DMS153 treated with DMSO at 0.1 percent for 48 hours (cell line): ENCODE results near the gene ATAT1.

Experiments used
- DNase-seq: peaks from one replicate; lab custom pipeline; 2025; ENCODE audit not compliant: unreplicated experiment; lab: John Stamatoyannopoulos, UW

ATAT1 gene

DNA sequence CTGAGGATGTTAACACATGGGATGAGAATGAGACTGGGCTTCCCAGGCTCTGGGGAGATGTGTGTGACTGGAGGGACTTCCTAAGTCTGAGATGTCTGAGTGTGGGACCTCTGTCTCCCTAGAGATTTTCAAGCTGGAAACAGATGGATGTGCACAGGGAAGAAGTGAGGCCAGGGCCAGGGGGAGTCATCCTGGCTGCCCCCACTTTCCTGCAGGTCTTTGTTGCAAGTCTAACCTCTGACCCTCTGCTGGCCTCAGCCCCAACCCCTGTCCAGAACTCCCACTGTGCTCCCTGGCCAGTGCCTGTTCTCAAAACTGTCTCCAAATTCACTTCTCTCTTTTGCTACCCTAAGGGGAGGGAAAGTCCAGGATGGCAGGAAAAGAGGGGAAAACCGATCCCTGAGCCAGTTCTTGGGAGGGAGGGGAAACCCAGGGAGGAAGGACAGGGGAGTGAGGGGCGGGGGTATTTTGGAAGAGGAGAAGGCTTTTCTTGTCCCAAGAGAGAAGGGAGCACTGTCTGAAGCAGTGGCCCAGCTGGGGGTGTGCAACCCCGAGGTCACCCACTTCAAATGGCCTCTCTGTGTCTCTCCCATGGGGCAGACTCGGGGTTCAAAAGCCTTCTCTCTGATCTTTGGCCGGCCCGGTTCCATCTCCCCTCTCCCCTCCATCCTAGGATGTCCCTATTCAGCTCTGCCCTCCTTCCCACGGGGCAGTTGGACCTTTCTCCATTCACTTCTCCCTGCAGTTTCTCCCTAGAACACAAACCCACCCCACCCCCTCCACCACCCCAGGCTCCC lies 56.7 kb downstream of the ATAT1 start:
- DNase-seq, result no peak

DNA sequence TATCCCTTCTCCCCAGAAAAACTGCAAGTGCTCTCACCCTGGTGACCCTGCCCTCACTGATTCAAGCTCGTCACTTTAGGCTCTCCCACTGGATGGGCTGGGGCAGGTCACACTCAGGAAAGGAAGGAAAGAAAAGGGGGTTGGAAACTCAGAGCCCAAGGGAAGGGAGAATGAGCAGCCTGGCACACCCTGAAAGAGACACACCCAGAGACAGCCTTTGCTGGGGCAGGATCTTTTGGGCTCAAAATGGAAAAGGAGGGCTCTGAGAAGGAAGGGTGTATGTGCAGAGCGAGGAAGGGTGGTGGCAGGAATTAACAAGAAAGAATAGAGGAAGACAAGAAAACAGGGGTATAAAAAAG lies 57.3 kb downstream of the ATAT1 start:
- DNase-seq, result no peak

- no peak for DNase-seq
Measured at GRCh38 chr6:30684386-30685156, 57.9 kb downstream of the ATAT1 start.

- no peak for DNase-seq
Measured at GRCh38 chr6:30685157-30686008, 58.7 kb downstream of the ATAT1 start.

DNA sequence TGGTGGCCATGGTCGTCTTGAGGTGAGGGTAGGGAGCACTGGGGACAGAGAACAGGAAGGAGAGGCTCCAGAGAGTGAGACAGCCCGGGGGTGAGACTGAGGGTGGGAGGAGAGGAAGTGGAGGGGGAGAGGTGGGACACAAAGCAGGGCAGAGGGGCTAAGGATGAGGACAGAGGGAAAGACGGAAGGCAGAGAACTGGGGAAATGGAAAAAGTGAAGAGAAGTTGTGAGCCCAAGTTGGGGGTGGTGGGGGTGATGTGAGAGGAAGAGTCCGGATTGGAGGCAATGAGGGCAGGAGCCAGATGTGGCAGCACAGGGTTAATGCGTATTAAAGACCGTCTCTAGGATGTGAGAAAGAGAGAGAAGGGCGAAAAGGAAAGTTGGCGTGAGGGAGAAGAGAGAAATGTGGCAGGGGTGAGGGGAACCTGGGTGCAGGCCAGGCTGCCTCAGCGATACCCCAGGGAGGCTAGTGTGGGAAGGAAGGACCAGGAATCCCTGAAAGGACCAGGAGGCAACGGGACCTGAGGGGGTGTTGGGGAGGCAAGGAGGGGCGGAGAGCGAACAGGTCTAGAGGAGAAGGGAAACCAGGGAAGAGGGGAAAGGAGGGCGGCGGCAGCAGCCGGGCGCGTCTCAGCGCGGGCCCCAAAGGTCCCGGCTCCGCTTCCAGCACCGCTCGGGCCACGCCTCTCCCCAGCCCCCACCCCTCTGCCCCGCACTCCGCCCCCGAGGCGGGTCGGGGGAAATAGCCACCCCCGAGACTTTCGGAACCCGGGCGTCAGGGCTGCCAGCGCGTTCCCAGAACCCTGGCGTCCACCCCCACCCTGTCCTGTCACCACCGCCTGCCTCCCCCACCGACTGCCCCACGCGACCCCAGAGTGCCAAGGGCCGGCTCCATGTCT lies 59.6 kb downstream of the ATAT1 start, which contains the start of gene PPP1R18:
Gene PPP1R18, minus strand, starts transcription at position 637 of the 899 bp plus-strand sequence. Its CDS starts 627 bp downstream, at position 10.
- peak; percentile 7 for DNase-seq

- DNase-seq, result peak; percentile 88
Measured at GRCh38 chr6:30686908-30687658, 60.4 kb downstream of the ATAT1 start.

DNA sequence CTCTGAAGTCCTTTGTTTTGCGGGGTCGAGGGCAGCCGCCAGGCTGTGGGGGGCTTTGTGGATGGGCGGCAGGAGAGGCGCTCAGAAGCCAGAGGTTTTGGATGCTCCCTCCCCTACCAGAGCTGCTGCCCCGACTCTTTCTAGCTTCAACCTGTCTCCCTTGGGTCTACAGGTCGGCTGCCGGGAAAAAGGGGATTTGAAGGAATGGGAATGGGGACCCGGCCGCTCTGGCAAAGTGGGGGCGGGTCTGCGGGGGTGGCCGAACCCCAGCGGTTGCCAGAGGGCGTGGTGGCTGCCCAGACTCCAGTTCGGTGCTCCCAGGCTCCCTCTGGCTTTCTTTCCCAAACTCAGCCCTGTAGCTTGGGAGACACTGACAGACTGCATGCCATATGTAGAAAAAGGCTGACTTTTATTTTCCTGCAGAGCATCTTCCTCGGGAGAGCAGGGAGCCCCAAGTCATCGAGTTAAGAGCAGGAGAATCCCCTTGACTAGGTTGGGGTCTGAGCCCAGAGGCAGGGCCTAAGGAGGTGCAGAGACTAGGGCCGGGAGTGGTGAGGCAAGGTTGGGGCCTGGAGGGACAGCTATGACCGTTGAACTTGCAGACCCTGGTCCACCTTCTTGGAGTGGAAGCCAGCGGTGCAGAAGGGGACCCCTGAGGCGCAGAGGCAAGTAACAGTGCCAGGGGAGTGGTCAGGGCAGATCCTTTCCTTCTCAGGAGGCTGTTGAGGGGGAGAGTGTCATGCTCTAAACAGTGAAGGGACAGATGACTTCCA lies 61.2 kb downstream of the ATAT1 start:
- DNase-seq, result no peak

- DNase-seq, result no peak
Measured at GRCh38 chr6:30688569-30688968, 61.9 kb downstream of the ATAT1 start.

DNA sequence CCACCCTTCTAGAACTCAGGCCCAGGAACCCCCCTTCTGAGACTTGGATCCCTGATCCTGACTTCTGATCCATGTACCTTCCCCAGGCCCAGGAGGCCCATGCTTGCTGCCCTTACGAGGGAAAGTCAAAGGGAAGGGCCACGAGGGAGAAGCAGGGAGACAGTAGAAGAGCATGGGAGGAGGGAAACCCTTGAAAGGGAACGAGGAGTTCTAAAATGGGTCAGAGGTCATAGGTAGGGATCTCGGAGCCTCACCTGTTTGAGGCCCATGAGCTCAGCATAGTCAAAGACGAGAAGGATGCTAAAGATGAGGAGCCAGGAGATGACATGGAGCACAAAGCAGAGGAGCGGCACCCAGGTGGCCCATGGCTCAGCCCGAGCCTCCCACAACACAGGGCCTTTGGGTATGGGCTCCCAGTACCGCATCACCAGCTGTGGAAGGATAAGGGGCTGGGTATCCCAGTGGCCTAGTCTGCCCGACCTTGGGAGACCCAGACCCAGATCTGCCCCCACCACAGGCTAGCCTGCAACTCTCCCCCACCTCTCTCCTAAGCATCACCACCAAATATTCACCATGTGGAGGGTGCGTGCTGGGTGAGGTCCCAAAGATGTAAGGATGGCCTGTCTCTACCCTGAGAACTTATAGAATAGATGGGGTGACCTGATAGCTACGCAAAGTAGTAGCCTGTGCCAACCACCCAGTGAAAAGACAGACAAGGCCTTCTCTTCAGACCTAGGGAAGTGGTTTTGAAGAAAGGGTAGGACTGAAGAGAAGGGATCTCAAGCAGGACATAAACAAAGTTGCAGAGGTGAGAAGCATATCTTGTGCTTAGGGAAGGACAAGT lies 62.6 kb downstream of the ATAT1 start:
- DNase-seq, result no peak

DNA sequence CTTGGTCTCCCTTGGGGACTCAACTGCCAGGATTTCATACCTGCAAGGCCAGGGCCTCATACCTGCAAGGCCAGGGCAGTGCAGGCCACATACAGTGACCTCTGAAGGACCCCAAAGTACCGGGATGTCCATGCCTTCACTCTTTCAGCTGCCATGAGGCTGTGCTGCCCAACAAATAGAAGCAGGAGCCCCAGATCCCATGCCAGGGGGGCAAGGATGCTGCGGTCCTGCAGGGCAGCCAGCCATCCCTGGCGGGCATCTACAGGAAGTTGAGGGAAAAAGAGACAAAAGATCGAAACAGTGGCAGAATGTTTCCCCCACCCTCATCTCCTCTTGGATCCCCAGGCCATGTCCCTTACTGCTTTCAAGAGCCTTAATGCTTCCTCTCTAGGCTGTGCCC lies 63.3 kb downstream of the ATAT1 start:
- DNase-seq, result peak; percentile 2

DNA sequence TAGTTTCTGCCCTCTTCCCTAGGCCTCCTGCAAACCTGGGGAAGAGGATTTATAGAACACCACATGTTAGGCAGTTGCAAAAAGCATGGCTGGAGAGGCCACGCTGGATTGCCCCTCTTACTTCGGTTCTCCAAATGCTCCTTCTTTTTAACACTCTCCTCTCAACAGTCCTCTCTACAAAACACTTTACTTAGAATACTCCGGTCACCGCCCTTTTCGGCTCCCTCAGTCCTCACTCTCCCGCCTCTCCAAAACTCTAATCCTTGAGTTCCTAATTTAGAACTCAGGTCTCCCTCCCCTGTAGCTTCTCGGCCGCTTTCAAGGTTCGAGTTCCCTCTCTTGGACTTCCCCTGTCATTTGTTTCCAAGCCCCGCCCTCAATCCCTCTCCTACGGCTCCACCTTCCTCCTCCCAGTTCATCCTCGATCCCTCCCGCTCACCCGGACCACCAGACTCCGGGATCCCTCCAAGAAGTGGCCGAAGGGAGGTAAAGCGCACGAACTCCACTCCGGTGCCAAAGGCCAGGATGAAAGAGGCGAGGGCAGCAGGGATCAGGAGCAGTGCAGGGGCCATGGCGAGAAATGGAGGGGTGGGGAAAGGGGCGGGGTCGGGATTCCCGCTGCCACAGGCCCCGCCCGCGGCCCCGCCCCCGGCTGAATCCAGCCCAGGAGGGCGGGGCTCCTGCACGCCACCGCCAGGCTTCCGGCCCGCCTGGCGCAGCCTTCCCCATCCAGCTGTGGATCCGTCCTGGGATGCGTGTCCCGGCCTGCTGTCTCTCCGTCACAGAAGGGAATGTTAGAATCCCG lies 63.9 kb downstream of the ATAT1 start, which contains the start of gene NRM:
Gene NRM, minus strand, starts transcription at position 582 of the 805 bp plus-strand sequence. Its CDS starts 10 bp downstream, at position 572.
- DNase-seq, result peak; percentile 74

GRCh38 chr6:30691208-30691847 lies 64.7 kb downstream of the ATAT1 start:
- DNase-seq, result peak; percentile 6
